ENCODE results near the gene OLR1.

OLR1 gene

GRCh38 chr12:10153271-10154144 is 18.4 kb downstream of the OLR1 start:
- peak; percentile 77 for DNase-seq (ENCODE audit: low spot score)

GRCh38 chr12:10151621-10152020 is 20.3 kb downstream of the OLR1 start:
- no peak for DNase-seq (ENCODE audit: low spot score)

GRCh38 chr12:10147714-10148403 is 24.1 kb downstream of the OLR1 start:
- no peak for DNase-seq (ENCODE audit: low spot score)

- no peak for DNase-seq (ENCODE audit: low spot score)
These were observed 28.8 kb downstream of the OLR1 start for GRCh38 chr12:10142976-10143589.

GRCh38 chr12:10140001-10140400 is 31.9 kb downstream of the OLR1 start:
- DNase-seq (ENCODE audit: low spot score): peak; percentile 44

GRCh38 chr12:10136637-10137205 is 35.2 kb downstream of the OLR1 start:
- no peak for DNase-seq (ENCODE audit: low spot score)

GRCh38 chr12:10135126-10135525 is 36.8 kb downstream of the OLR1 start:
- no peak for DNase-seq (ENCODE audit: low spot score)

- no peak for DNase-seq (ENCODE audit: low spot score)
These were observed 39.0 kb downstream of the OLR1 start for GRCh38 chr12:10132850-10133370.

- no peak for DNase-seq (ENCODE audit: low spot score)
These were observed 40.7 kb downstream of the OLR1 start for GRCh38 chr12:10131111-10131690.

- DNase-seq (ENCODE audit: low spot score): no peak
These were observed 41.9 kb downstream of the OLR1 start, which contains the start of gene CLEC7A for GRCh38 chr12:10130042-10130441. Gene CLEC7A (minus strand): TSS chr12:10130199. CDS start chr12:10130082, 117 bp downstream.

GRCh38 chr12:10128687-10129086 is 43.2 kb downstream of the OLR1 start:
- no peak for DNase-seq (ENCODE audit: low spot score)

GRCh38 chr12:10126413-10126812 is 45.5 kb downstream of the OLR1 start:
- DNase-seq (ENCODE audit: low spot score): no peak

- DNase-seq (ENCODE audit: low spot score): no peak
These were observed 49.2 kb downstream of the OLR1 start for GRCh38 chr12:10122689-10123088.

GRCh38 chr12:10121278-10121677 is 50.7 kb downstream of the OLR1 start:
- no peak for DNase-seq (ENCODE audit: low spot score)

- no peak for DNase-seq (ENCODE audit: low spot score)
These were observed 52.9 kb downstream of the OLR1 start for GRCh38 chr12:10119066-10119465.

GRCh38 chr12:10115890-10116289 is 56.0 kb downstream of the OLR1 start:
- no peak for DNase-seq (ENCODE audit: low spot score)

- no peak for DNase-seq (ENCODE audit: low spot score)
These were observed 56.6 kb downstream of the OLR1 start for GRCh38 chr12:10115311-10115710.

GRCh38 chr12:10113920-10114319 is 58.0 kb downstream of the OLR1 start:
- DNase-seq (ENCODE audit: low spot score): no peak

- DNase-seq (ENCODE audit: low spot score): no peak
These were observed 58.9 kb downstream of the OLR1 start for GRCh38 chr12:10113075-10113474.

- DNase-seq (ENCODE audit: low spot score): no peak
These were observed 60.5 kb downstream of the OLR1 start for GRCh38 chr12:10111451-10111850.

- DNase-seq (ENCODE audit: low spot score): no peak
These were observed 61.6 kb downstream of the OLR1 start for GRCh38 chr12:10110256-10110844.
